Spleen (tissue), 11 donors: ENCODE results near the gene CEP112. TPM values are rescaled to one million over a fixed set of nuclear protein-coding genes. Genes with fewer than 3 reads are reported as not detected.

ENCODE experiments used
- DNase-seq: peaks from one replicate; pipeline ENCODE4 v3.0.0-alpha.2; 2020
- H3K27ac ChIP-seq, 8 donors: fragments of 200-600 bp; sonication (generic) in 7 of 8; 1 replicate in 4 of 8; 2 replicates in 4 of 8; pipeline versions ENCODE4 v1.5.0 to v1.8.0; 2016 to 2021; ENCODE audit warnings: inconsistent platforms in 4 of 8, mild to moderate bottlenecking in 4 of 8, moderate library complexity in 1 of 8
- H3K27me3 ChIP-seq, 7 donors: fragments of 200-600 bp; sonication (generic) in 6 of 7; replicated peaks in 1 of 7; 1 replicate in 4 of 7; 2 replicates in 3 of 7; pipeline versions ENCODE4 v1.5.0 to v1.8.0; 2016 to 2021; ENCODE audit warnings: inconsistent platforms in 3 of 7, mild to moderate bottlenecking in 1 of 7
- H3K36me3 ChIP-seq, 6 donors: fragments of 200-600 bp; sonication (generic) in 5 of 6; 1 replicate in 4 of 6; 2 replicates in 2 of 6; pipeline versions ENCODE4 v1.5.0 to v1.8.0; 2016 to 2021; ENCODE audit warnings: inconsistent platforms in 2 of 6
- H3K4me1 ChIP-seq, 6 donors: fragments of 200-600 bp; sonication (generic) in 5 of 6; 1 replicate in 3 of 6; 2 replicates in 3 of 6; pipeline versions ENCODE4 v1.5.0 to v1.8.0; 2016 to 2021; ENCODE audit warnings: inconsistent platforms in 3 of 6
- H3K4me3 ChIP-seq, 8 donors: fragments of 200-600 bp; sonication (generic) in 7 of 8; 1 replicate in 4 of 8; 2 replicates in 4 of 8; pipeline versions ENCODE4 v1.5.0 to v1.8.0; 2016 to 2021; ENCODE audit warnings: inconsistent platforms in 4 of 8, mild to moderate bottlenecking in 4 of 8, moderate library complexity in 2 of 8
- H3K9me3 ChIP-seq, 8 donors: fragments of 200-600 bp; sonication (generic) in 7 of 8; 1 replicate in 4 of 8; 2 replicates in 4 of 8; pipeline versions ENCODE4 v1.5.0 to v1.8.0; 2016 to 2021; ENCODE audit warnings: inconsistent platforms in 4 of 8
- POLR2A ChIP-seq, 3 donors: fragments of 450-650 bp; IDR thresholded peaks; one replicate each; pipeline ENCODE4 v1.5.1; 2017; ENCODE audit warnings: antibody characterized with exemption in 3 of 3, mild to moderate bottlenecking in 1 of 3
- POLR2AphosphoS5 ChIP-seq, 3 donors: sonication (generic); formaldehyde crosslinking; IDR thresholded peaks; one replicate each; pipeline ENCODE4 v1.5.1; 2017; ENCODE audit warnings: antibody characterized with exemption in 3 of 3
- WGBS, 5 donors: extraction: QIAGEN DNeasy Blood & Tissue Kit in 3 of 5; methylation state at CpG; one replicate each; pipeline versions ENCODE4 v1.1.5 to v1.1.7; 2013 to 2018; 5-methylcytosine and 5-hydroxymethylcytosine counted together
- intact Hi-C: fragments of 100-400 bp; cut with DNase I; formaldehyde crosslinking; loops from one replicate; pipeline ENCODE4 v1.15.0; 2023; ENCODE audit warnings: low total_unique reads
- polyA plus RNA-seq, 3 donors: library from polyadenylated mRNA; stranded (reverse); fragments of 200-250 nt; gene quantifications; one replicate each; pipeline ENCODE4 v1.2.1, GENCODE V29; 2013
- total RNA-seq, 7 donors: library from RNA; depleted of rRNA in 3 of 7; stranded (reverse); fragments of >200 nt in 3 of 7; fragmentation: NEBNext Ultra II Directional in 4 of 7; extraction: Animal tissue kit (Norgen Biotek cat#: 25700) in 4 of 7; gene quantifications; one replicate each; pipeline versions ENCODE4 v1.1.0 to v1.2.1, GENCODE V29; 2016 to 2021
- TF ChIP-seq, protein P1 (sequence below), 11 experiments: fragments of 200-600 bp in 7 of 11; fragments of 450-650 bp in 4 of 11; sonication (generic) in 4 of 11; IDR thresholded peaks in 8 of 11; conservative IDR thresholded peaks in 3 of 11; 1 replicate in 7 of 11; 2 replicates in 4 of 11; pipeline versions ENCODE4 v1.4.0 to v1.8.0; 2016 to 2021; ENCODE audit warnings: antibody characterized with exemption in 11 of 11, inconsistent platforms in 4 of 11, mild to moderate bottlenecking in 1 of 11
- donor health status: healthy with polysubstance abuse.
- donor health status: DM: no; HTN: no; CAD: no; lungs with moderate emphysema.
- donor health status: DM: no; HTN: no; CAD: no.
- donor health status: Bipolar disorder and iron deficiency.
- donor health status: healthy.
- donor health status: DM: no; HTN: no; CAD: no.
- donor health status: DM: yes; HTN: yes; CAD: no.

CEP112 gene
- total and polyA plus RNA-seq, 10 donors, result 3.1 to 31.0 (median 16.8) TPM

DNA sequence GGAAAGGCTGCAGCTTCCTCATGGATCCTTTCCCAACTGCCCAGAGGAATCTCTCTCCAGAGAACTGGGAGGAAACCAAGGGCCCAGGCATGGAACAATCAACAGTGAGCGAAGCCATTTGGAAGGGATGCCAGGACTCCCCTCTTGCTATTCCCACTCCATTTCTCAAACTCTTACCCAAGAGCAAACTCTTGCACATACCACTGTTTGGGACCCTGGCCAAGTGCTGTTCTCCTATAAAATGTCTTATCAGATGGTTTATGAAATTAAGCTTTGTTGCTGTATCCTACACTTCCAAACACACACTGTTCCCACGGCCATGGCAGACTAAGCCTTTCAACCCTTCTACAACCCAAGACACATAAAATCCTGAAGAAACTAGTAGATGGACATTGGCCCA is 582.2 kb downstream of the CEP112 start:
- TF ChIP-seq POLR2AphosphoS5 (IDR thresholded peaks at IDR 0.05) (no peak), POLR2A (IDR thresholded peaks at IDR 0.05) (no peak)
- TF ChIP-seq, protein P1, sequence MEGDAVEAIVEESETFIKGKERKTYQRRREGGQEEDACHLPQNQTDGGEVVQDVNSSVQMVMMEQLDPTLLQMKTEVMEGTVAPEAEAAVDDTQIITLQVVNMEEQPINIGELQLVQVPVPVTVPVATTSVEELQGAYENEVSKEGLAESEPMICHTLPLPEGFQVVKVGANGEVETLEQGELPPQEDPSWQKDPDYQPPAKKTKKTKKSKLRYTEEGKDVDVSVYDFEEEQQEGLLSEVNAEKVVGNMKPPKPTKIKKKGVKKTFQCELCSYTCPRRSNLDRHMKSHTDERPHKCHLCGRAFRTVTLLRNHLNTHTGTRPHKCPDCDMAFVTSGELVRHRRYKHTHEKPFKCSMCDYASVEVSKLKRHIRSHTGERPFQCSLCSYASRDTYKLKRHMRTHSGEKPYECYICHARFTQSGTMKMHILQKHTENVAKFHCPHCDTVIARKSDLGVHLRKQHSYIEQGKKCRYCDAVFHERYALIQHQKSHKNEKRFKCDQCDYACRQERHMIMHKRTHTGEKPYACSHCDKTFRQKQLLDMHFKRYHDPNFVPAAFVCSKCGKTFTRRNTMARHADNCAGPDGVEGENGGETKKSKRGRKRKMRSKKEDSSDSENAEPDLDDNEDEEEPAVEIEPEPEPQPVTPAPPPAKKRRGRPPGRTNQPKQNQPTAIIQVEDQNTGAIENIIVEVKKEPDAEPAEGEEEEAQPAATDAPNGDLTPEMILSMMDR (IDR thresholded peaks at IDR 0.05 in 8 of 11, conservative IDR thresholded peaks at IDR 0.05 in 3 of 11), result no peak
- Histone ChIP-seq H3K4me1 (no peaks in the 10 kb centered on the region), H3K27me3 (no peaks in the 10 kb centered on the region), H3K9me3 (no peaks in the 10 kb centered on the region), H3K36me3 (no peaks in the 10 kb centered on the region), H3K4me3 (no peak overlapping the region), H3K27ac (no peak overlapping the region)
- 80 to 95% (median 89%) methylated on average over 2 of the region's 2 CpGs for WGBS, 5 donors
- intact Hi-C loops, result no loop called here
- DNase-seq, result no peak

DNA sequence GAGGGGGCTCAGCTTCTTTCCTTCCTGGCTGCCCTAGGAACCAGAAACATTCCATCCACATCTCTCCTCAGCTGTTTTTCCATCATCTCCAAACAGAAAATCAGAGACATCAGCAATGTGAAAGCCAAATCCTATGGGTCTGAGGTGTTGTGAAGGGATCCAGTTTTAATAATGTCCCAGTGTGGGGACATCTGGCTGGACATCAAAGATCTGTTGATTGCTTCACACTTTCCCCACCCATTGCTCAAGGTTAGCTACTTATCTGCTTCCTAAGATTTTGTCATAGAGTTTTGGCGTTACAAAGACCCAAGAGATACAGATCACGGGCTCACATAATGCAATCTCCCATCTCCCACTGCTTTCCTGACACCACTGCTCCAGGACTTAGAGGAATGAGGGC is 582.6 kb downstream of the CEP112 start:
- no peak for DNase-seq
- Histone ChIP-seq H3K36me3 (no peaks in the 10 kb centered on the region), H3K27ac (no peak overlapping the region), H3K4me3 (no peak overlapping the region), H3K4me1 (no peaks in the 10 kb centered on the region), H3K9me3 (no peaks in the 10 kb centered on the region), H3K27me3 (no peaks in the 10 kb centered on the region)
- WGBS, 5 donors, result 47 to 74% (median 65%) methylated on average over 2 of the region's 2 CpGs
- intact Hi-C loops, result no loop called here
- TF ChIP-seq POLR2AphosphoS5 (IDR thresholded peaks at IDR 0.05) (no peak), POLR2A (IDR thresholded peaks at IDR 0.05) (no peak)
- TF ChIP-seq, protein P1 (IDR thresholded peaks at IDR 0.05 in 8 of 11, conservative IDR thresholded peaks at IDR 0.05 in 3 of 11), result no peak

DNA sequence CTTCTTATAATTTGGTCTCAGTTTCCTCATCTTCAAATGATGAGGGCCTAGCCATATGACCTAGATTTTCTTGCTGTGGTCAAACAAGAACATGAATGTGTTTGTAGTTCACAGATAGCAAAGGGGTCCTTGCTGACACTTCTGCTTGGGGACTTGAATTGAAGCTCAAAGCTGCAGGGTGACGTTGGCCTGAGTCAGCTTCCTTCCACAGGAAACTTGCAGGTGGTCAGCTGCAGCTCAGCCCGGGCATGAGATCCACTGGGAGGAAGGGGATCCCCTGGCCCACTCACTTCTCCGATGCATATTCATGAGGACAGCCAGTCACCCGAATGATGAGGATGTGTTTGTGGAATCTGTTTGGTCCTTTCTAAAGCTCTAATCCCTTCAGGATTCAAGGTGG is 587.9 kb downstream of the CEP112 start:
- intact Hi-C loops, result no loop called here
- DNase-seq, result no peak

DNA sequence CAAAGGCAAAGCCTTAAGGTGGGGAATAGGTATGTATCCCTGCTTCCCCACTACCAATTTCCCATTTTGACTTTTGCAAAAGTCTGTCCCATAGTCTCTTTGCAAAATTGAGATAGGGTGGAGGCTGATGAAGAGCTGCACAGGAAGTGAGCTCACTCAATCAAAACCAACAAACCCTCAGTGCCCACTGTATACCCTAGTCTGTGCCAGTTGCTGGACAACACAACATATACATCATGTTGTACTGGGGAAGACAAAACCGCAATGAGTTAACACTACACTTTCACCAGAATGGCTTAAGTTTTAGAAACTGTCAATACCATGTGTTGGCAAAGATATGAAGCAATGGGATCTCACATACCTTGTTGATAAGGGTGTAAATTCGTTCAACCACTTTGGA is 590.1 kb downstream of the CEP112 start:
- DNase-seq, result no peak
- H3K4me1 ChIP-seq, result no peaks in the 10 kb centered on the region
- no peaks in the 10 kb centered on the region for H3K9me3 ChIP-seq
- WGBS, 5 donors, result 78 to 91% (median 83%) methylated on average over 2 of the region's 2 CpGs
- TF ChIP-seq POLR2A (IDR thresholded peaks at IDR 0.05) (no peak), POLR2AphosphoS5 (IDR thresholded peaks at IDR 0.05) (no peak)
- TF ChIP-seq, protein P1 (IDR thresholded peaks at IDR 0.05 in 8 of 11, conservative IDR thresholded peaks at IDR 0.05 in 3 of 11), result no peak
- intact Hi-C loops, result no loop called here
- no peaks in the 10 kb centered on the region for H3K27me3 ChIP-seq
- H3K4me3 ChIP-seq, result no peak overlapping the region
- H3K27ac ChIP-seq, result no peak overlapping the region
- no peaks in the 10 kb centered on the region for H3K36me3 ChIP-seq

More for the DNA sequence above, 587.9 kb downstream of the CEP112 start:
- no peak overlapping the region for H3K4me3 ChIP-seq
- H3K36me3 ChIP-seq, result no peaks in the 10 kb centered on the region
- H3K4me1 ChIP-seq, result no peaks in the 10 kb centered on the region
- H3K9me3 ChIP-seq, result no peaks in the 10 kb centered on the region
- TF ChIP-seq POLR2A (IDR thresholded peaks at IDR 0.05) (no peak), POLR2AphosphoS5 (IDR thresholded peaks at IDR 0.05) (no peak)
- TF ChIP-seq, protein P1 (IDR thresholded peaks at IDR 0.05 in 8 of 11, conservative IDR thresholded peaks at IDR 0.05 in 3 of 11), result no peak
- WGBS, 5 donors, result 28 to 45% (median 38%) methylated on average over 4 of the region's 4 CpGs
- no peak overlapping the region for H3K27ac ChIP-seq
- H3K27me3 ChIP-seq, result no peaks in the 10 kb centered on the region
